COR-L47 (cell line): ENCODE data around the gene HAPLN2.

Experiments
- DNase-seq: peaks from one replicate; lab custom pipeline; 2025; lab: John Stamatoyannopoulos, UW

Gene HAPLN2

GRCh38 chr1:156663178-156663577, 44.0 kb downstream of the HAPLN2 start:
- no peak for DNase-seq

GRCh38 chr1:156664046-156664766, 45.0 kb downstream of the HAPLN2 start:
- no peak for DNase-seq

DNA sequence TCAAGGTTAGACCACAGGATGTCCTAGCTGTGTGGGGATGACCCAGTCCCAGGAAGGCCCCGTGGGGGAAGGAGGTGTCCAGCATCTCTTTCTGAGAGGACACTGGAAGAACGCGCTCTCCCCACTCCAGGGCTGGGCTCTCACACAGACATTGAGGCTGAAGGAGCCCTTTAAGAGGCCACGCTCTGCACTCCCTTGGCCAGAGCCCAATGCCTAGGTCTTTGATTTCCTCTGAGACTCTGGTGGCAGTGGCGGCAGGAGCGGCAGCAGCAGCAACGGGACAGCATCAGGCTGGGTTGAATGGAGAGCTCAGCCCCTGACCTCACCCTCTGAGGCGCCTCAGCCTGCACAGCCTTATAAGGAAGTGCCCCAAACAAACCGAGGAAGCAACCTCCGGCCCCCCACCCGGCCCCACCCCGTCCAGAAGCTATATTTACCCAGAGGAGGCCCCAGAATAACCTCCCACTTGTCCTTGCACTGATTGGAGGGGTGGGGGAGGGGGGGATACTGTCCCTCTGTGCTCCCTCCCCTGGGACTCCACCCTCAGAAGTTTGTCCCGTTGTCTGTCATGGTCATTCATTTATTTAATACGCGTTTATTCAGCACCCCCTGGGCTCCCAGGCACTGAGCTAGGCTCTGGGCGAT, 45.7 kb downstream of the HAPLN2 start:
- no peak for DNase-seq

GRCh38 chr1:156665539-156665938, 46.3 kb downstream of the HAPLN2 start:
- DNase-seq: no peak

- DNase-seq: no peak
Measured at GRCh38 chr1:156666862-156667609, 47.8 kb downstream of the HAPLN2 start.

DNA sequence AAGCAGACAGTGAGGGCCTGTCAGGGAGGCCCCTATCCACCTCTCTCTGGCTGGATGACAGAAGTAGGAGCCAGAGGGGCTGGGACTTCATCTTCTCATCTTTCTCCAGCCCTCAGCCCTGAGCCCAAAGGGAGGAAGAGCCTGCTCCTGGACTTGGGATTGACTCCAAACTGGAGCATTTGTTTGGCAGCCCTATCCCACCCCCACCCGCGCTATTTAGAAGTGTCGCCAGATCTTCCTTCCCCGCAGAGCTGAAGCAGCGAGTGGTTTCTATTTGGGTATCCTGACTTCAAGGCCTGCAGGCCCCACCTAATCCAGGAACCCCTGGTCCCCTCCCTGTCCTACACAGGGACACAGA, 48.4 kb downstream of the HAPLN2 start:
- no peak for DNase-seq

DNA sequence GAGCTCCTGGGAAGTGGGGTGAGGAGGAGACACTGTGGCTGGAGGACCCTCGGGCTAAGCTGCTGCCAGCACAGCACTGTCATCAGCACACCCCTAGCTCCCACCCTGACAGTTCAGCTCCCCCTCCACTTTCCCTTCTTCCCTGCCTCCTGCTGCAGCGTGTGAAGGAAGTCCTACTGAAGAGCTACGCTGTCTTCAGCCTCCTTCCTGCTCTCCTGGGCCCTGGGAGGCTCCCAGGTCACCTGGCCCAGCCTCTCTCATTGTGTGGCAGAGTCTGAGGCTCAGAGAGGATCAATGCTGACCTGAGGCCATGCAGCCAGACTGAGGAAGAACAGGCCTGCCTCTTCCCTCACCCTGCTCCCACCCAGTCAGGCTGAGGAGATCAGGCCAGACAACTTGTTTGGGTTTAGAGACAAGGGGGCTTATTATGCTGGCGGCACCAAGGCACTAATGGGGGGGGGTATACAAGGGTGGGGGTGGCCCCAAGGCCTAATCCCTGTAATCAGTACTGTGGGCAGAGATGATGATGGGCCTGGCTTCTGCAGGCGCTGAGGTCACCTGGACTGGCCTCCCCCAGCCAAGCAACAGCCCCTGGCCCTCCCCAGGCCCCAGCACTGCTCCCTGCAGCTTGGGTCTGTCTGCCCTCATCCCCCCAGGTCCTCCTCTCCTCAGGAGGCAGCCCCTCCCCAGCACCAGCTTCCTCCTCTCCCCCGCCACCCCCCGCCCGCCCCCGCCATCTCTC, 48.9 kb downstream of the HAPLN2 start:
- DNase-seq: no peak

- DNase-seq: no peak
Measured at GRCh38 chr1:156668801-156669637, 49.8 kb downstream of the HAPLN2 start.

DNA sequence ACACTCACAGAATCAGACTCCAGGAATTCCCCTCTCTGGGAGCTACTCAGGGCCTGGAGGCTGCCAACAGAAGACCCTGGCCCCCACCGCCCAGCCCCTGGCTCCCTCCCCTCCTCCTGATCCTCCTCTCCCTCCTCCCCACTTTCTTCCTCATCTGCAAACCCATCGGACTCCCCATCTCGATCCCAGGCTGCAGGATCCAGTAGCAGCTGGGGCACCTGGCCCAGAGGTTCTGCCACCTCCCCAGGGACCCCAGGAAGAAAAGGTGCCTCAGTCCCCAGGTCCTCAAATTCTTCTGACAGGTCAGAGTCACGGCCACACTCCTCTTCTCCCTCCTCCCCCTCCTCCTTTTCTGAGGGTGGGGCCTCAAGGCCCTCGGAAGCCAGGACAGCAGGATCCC, 50.6 kb downstream of the HAPLN2 start:
- no peak for DNase-seq

GRCh38 chr1:156670359-156670758, 51.1 kb downstream of the HAPLN2 start:
- no peak for DNase-seq

- DNase-seq: no peak
Measured at GRCh38 chr1:156670791-156671190, 51.6 kb downstream of the HAPLN2 start.

- DNase-seq: no peak
Measured at GRCh38 chr1:156671804-156672203, 52.6 kb downstream of the HAPLN2 start.

- no peak for DNase-seq
Measured at GRCh38 chr1:156673387-156674121, 54.3 kb downstream of the HAPLN2 start.
